GM21360 (cell line): ENCODE results near the gene KIF5B.
"Not testable (repeated sequence)": the region's sequence is repeated elsewhere in the genome, so short reads cannot be mapped to it uniquely, and the experiment has no call there.

Experiments used
- ATAC-seq: cut with Tn5 transposase; IDR thresholded peaks from one replicate; pipeline ENCODE4 v1.9.1; 2021; ENCODE audit warnings: mild to moderate bottlenecking, moderate library complexity; ENCODE audit not compliant: unreplicated experiment

The KIF5B gene

GRCh38 chr10:32056136-32057035, at the start of gene KIF5B:
Gene KIF5B, minus strand, starts transcription at chr10:32056425. Its CDS starts 452 bp downstream, at chr10:32055973.
- ATAC-seq, result peak; percentile 84

GRCh38 chr10:32105782-32106382, 49.7 kb upstream of the KIF5B start:
- no peak for ATAC-seq

GRCh38 chr10:32104622-32105509, 48.6 kb upstream of the KIF5B start:
- no peak for ATAC-seq

- ATAC-seq, result no peak
These were observed 48.0 kb upstream of the KIF5B start for GRCh38 chr10:32104181-32104580.

GRCh38 chr10:32103721-32104120, 47.5 kb upstream of the KIF5B start:
- ATAC-seq, result no peak

GRCh38 chr10:32098566-32099259, 42.5 kb upstream of the KIF5B start:
- ATAC-seq, result not testable (repeated sequence)

GRCh38 chr10:32095116-32095733, 39.0 kb upstream of the KIF5B start:
- no peak for ATAC-seq

- ATAC-seq, result no peak
These were observed 37.4 kb upstream of the KIF5B start for GRCh38 chr10:32093650-32094049.

- no peak for ATAC-seq
These were observed 34.8 kb upstream of the KIF5B start for GRCh38 chr10:32091046-32091445.

- ATAC-seq, result no peak
These were observed 28.1 kb upstream of the KIF5B start for GRCh38 chr10:32084185-32084851.

GRCh38 chr10:32077896-32078485, 21.8 kb upstream of the KIF5B start:
- ATAC-seq, result no peak

- no peak for ATAC-seq
These were observed 17.4 kb upstream of the KIF5B start for GRCh38 chr10:32073659-32074058.

GRCh38 chr10:32073128-32073527, 16.9 kb upstream of the KIF5B start:
- ATAC-seq, result no peak

GRCh38 chr10:32072025-32072800, 16.0 kb upstream of the KIF5B start:
- no peak for ATAC-seq

- ATAC-seq, result no peak
These were observed 14.4 kb upstream of the KIF5B start for GRCh38 chr10:32070645-32071044.

GRCh38 chr10:32068569-32068968, 12.3 kb upstream of the KIF5B start:
- no peak for ATAC-seq

GRCh38 chr10:32067931-32068330, 11.7 kb upstream of the KIF5B start:
- ATAC-seq, result not testable (repeated sequence)

- ATAC-seq, result no peak
These were observed 9.6 kb upstream of the KIF5B start for GRCh38 chr10:32065856-32066255.

- ATAC-seq, result no peak
These were observed 5.2 kb upstream of the KIF5B start for GRCh38 chr10:32061440-32061839.
